ENCODE data around the gene VCPKMT.

Gene VCPKMT

GRCh38 chr14:50116181-50116956 is at the start of gene VCPKMT:
TSS of gene VCPKMT (minus strand) at chr14:50116572. CDS start at chr14:50116552, 20 bp downstream.
- DNase-seq = peak; percentile 97

- no peak for DNase-seq
These were observed 39.7 kb upstream of the VCPKMT start for GRCh38 chr14:50156111-50156510.

- DNase-seq = no peak
These were observed 32.4 kb upstream of the VCPKMT start for GRCh38 chr14:50148799-50149198.

- no peak for DNase-seq
These were observed 22.8 kb upstream of the VCPKMT start for GRCh38 chr14:50139192-50139591.

GRCh38 chr14:50127802-50128201 is 11.4 kb upstream of the VCPKMT start:
- no peak for DNase-seq

GRCh38 chr14:50123062-50123461 is 6.7 kb upstream of the VCPKMT start:
- no peak for DNase-seq

- DNase-seq = no peak
These were observed 5.9 kb upstream of the VCPKMT start for GRCh38 chr14:50122291-50122690.

GRCh38 chr14:50121486-50121885 is 5.1 kb upstream of the VCPKMT start:
- DNase-seq = no peak

GRCh38 chr14:50117456-50117855 is 1.1 kb upstream of the VCPKMT start:
- no peak for DNase-seq

GRCh38 chr14:50116966-50117365 is 594 bp upstream of the VCPKMT start:
- DNase-seq = no peak

- no peak for DNase-seq
These were observed 2.9 kb downstream of the VCPKMT start for GRCh38 chr14:50113381-50114035.

- no peak for DNase-seq
These were observed 5.9 kb downstream of the VCPKMT start for GRCh38 chr14:50110323-50111037.

- no peak for DNase-seq
These were observed 7.0 kb downstream of the VCPKMT start for GRCh38 chr14:50109342-50109741.

- no peak for DNase-seq
These were observed 8.5 kb downstream of the VCPKMT start for GRCh38 chr14:50107850-50108249.

- DNase-seq = no peak
These were observed 10.2 kb downstream of the VCPKMT start for GRCh38 chr14:50106178-50106577.

GRCh38 chr14:50103558-50103957 is 12.8 kb downstream of the VCPKMT start:
- DNase-seq = no peak

- DNase-seq = no peak
These were observed 15.0 kb downstream of the VCPKMT start for GRCh38 chr14:50101417-50101816.

GRCh38 chr14:50100805-50101204 is 15.6 kb downstream of the VCPKMT start:
- no peak for DNase-seq

- DNase-seq = no peak
These were observed 17.0 kb downstream of the VCPKMT start for GRCh38 chr14:50099335-50099734.

GRCh38 chr14:50095895-50096294 is 20.5 kb downstream of the VCPKMT start:
- DNase-seq = no peak

- DNase-seq = no peak
These were observed 22.2 kb downstream of the VCPKMT start for GRCh38 chr14:50094056-50094755.

- no peak for DNase-seq
These were observed 22.9 kb downstream of the VCPKMT start for GRCh38 chr14:50093496-50093895.

GRCh38 chr14:50092006-50092555 is 24.3 kb downstream of the VCPKMT start:
- no peak for DNase-seq
